Thyroid gland (tissue), 4 donors: ENCODE results near the gene NTN1.

ENCODE experiments used
- CTCF ChIP-seq, 6 experiments: fragments of 200-600 bp in 3 of 6; fragments of 450-650 bp in 3 of 6; sonication (generic) in 3 of 6; IDR thresholded peaks; one replicate each; pipeline ENCODE4 v1.5.1; 2016 to 2019; ENCODE audit warnings: antibody characterized with exemption in 6 of 6, mild to moderate bottlenecking in 2 of 6, inconsistent platforms in 1 of 6, moderate library complexity in 1 of 6
- POLR2A ChIP-seq, 2 donors: fragments of 450-650 bp; IDR thresholded peaks; one replicate each; pipeline ENCODE4 v1.6.1; 2017; ENCODE audit warnings: antibody characterized with exemption in 2 of 2, mild to moderate bottlenecking in 2 of 2, moderate library complexity in 1 of 2

GRCh38 chr17:9181640-9182039 is 160.3 kb downstream of the NTN1 start:
- TF ChIP-seq CTCF (IDR thresholded peaks at IDR 0.05), result no peak
- no peak for TF ChIP-seq POLR2A (IDR thresholded peaks at IDR 0.05)
